Stimulated activated memory B cell treated with anti-CD40 and anti-IgM and Interleukin-4, amounts not matched to agents 10 μg/mL and 1 μg/mL and 100 μg/mL, for 72 hours (primary cell): ENCODE measurements around the gene ROBO1.
A peak's percentile ranks its signal among the peaks of the same experiment; 100 is the strongest.

ENCODE experiments used
- ATAC-seq: fragments of 150-1000 bp; cut with Tn5 transposase; 2 replicates; pipeline ENCODE4 v1.10.0; 2021
- H3K27ac Mint-ChIP-seq: one replicate; pipeline ENCODE4 v1.8.0; 2022; ENCODE audit warnings: mild to moderate bottlenecking, mixed read lengths
- H3K27me3 Mint-ChIP-seq: one replicate; pipeline ENCODE4 v1.8.0; 2022; ENCODE audit warnings: mixed read lengths
- H3K36me3 Mint-ChIP-seq: one replicate; pipeline ENCODE4 v1.8.0; 2022; ENCODE audit warnings: mixed read lengths
- H3K4me1 Mint-ChIP-seq: one replicate; pipeline ENCODE4 v1.8.0; 2022; ENCODE audit warnings: mixed read lengths
- H3K4me3 Mint-ChIP-seq: one replicate; pipeline ENCODE4 v1.8.0; 2022; ENCODE audit warnings: mild to moderate bottlenecking, moderate library complexity, mixed read lengths
- H3K9me3 Mint-ChIP-seq: one replicate; pipeline ENCODE4 v1.8.0; 2022; ENCODE audit warnings: mixed read lengths

The ROBO1 gene

GRCh38 chr3:78831446-78831972, 936.3 kb downstream of the ROBO1 start:
- no peak for ATAC-seq
- Mint-ChIP-seq H3K9me3 (peaks cover 3% of the 10 kb centered on the region), H3K36me3 (no peaks in the 10 kb centered on the region), H3K27ac (no peak overlapping the region), H3K27me3 (no peaks in the 10 kb centered on the region), H3K4me3 (no peak overlapping the region), H3K4me1 (no peaks in the 10 kb centered on the region)

- Mint-ChIP-seq H3K36me3 (no peaks in the 10 kb centered on the region), H3K9me3 (peaks cover 5% of the 10 kb centered on the region), H3K27me3 (no peaks in the 10 kb centered on the region), H3K4me3 (no peak overlapping the region), H3K4me1 (no peaks in the 10 kb centered on the region), H3K27ac (no peak overlapping the region)
- ATAC-seq: no peak
Observed at GRCh38 chr3:78830470-78830869, 937.3 kb downstream of the ROBO1 start.

GRCh38 chr3:78827618-78828017, 940.2 kb downstream of the ROBO1 start:
- no peak for ATAC-seq
- no peak overlapping the region for H3K4me3 Mint-ChIP-seq
- H3K4me1 Mint-ChIP-seq: no peaks in the 10 kb centered on the region
- peaks cover 7% of the 10 kb centered on the region for H3K9me3 Mint-ChIP-seq
- H3K27me3 Mint-ChIP-seq: no peaks in the 10 kb centered on the region
- no peaks in the 10 kb centered on the region for H3K36me3 Mint-ChIP-seq
- H3K27ac Mint-ChIP-seq: no peak overlapping the region

- Mint-ChIP-seq H3K36me3 (no peaks in the 10 kb centered on the region), H3K27me3 (no peaks in the 10 kb centered on the region), H3K4me3 (no peak overlapping the region), H3K4me1 (no peaks in the 10 kb centered on the region), H3K9me3 (peaks cover 7% of the 10 kb centered on the region), H3K27ac (no peak overlapping the region)
- no peak for ATAC-seq
Observed at GRCh38 chr3:78825858-78826215, 942.0 kb downstream of the ROBO1 start.

- no peak for ATAC-seq
- Mint-ChIP-seq H3K4me1 (no peaks in the 10 kb centered on the region), H3K36me3 (no peaks in the 10 kb centered on the region), H3K4me3 (no peak overlapping the region), H3K27ac (no peak overlapping the region), H3K27me3 (no peaks in the 10 kb centered on the region), H3K9me3 (peaks cover 6% of the 10 kb centered on the region)
Observed at GRCh38 chr3:78825118-78825857, 942.5 kb downstream of the ROBO1 start.

- Mint-ChIP-seq H3K27ac (no peak overlapping the region), H3K4me3 (no peak overlapping the region), H3K27me3 (no peaks in the 10 kb centered on the region), H3K36me3 (no peaks in the 10 kb centered on the region), H3K4me1 (no peaks in the 10 kb centered on the region), H3K9me3 (peaks cover 4% of the 10 kb centered on the region)
- no peak for ATAC-seq
Observed at GRCh38 chr3:78823859-78824258, 943.9 kb downstream of the ROBO1 start.

- H3K27ac Mint-ChIP-seq: no peak overlapping the region
- no peaks in the 10 kb centered on the region for H3K36me3 Mint-ChIP-seq
- no peak for ATAC-seq
- no peaks in the 10 kb centered on the region for H3K4me1 Mint-ChIP-seq
- H3K4me3 Mint-ChIP-seq: no peak overlapping the region
- H3K9me3 Mint-ChIP-seq: peaks cover 4% of the 10 kb centered on the region
- no peaks in the 10 kb centered on the region for H3K27me3 Mint-ChIP-seq
Observed at GRCh38 chr3:78823434-78823833, 944.4 kb downstream of the ROBO1 start.

GRCh38 chr3:78822726-78823125, 945.1 kb downstream of the ROBO1 start:
- Mint-ChIP-seq H3K27me3 (no peaks in the 10 kb centered on the region), H3K27ac (no peak overlapping the region), H3K4me1 (no peaks in the 10 kb centered on the region), H3K9me3 (peaks cover 4% of the 10 kb centered on the region), H3K36me3 (no peaks in the 10 kb centered on the region), H3K4me3 (no peak overlapping the region)
- ATAC-seq: no peak

- no peak for ATAC-seq
- peaks cover 5% of the 10 kb centered on the region for H3K9me3 Mint-ChIP-seq
- no peaks in the 10 kb centered on the region for H3K36me3 Mint-ChIP-seq
Observed at GRCh38 chr3:78820542-78820941, 947.3 kb downstream of the ROBO1 start.

GRCh38 chr3:78818161-78818985, 949.4 kb downstream of the ROBO1 start:
- H3K4me3 Mint-ChIP-seq: no peak overlapping the region

More at GRCh38 chr3:78820542-78820941, 947.3 kb downstream of the ROBO1 start:
- H3K27ac Mint-ChIP-seq: no peak overlapping the region
- H3K4me1 Mint-ChIP-seq: no peaks in the 10 kb centered on the region
- H3K27me3 Mint-ChIP-seq: no peaks in the 10 kb centered on the region
- no peak overlapping the region for H3K4me3 Mint-ChIP-seq

GRCh38 chr3:78814893-78815562, 952.8 kb downstream of the ROBO1 start:
- Mint-ChIP-seq H3K9me3 (peaks cover 2% of the 10 kb centered on the region), H3K27me3 (no peaks in the 10 kb centered on the region), H3K36me3 (no peaks in the 10 kb centered on the region), H3K27ac (no peak overlapping the region), H3K4me3 (no peak overlapping the region), H3K4me1 (no peaks in the 10 kb centered on the region)
- no peak for ATAC-seq

More at GRCh38 chr3:78818161-78818985, 949.4 kb downstream of the ROBO1 start:
- Mint-ChIP-seq H3K36me3 (no peaks in the 10 kb centered on the region), H3K9me3 (peaks cover 2% of the 10 kb centered on the region), H3K4me1 (no peaks in the 10 kb centered on the region), H3K27me3 (no peaks in the 10 kb centered on the region), H3K27ac (no peak overlapping the region)
- ATAC-seq: peak; percentile 41

- no peak overlapping the region for H3K4me3 Mint-ChIP-seq
Observed at GRCh38 chr3:78812166-78812565, 955.6 kb downstream of the ROBO1 start.

GRCh38 chr3:78809966-78810365, 957.8 kb downstream of the ROBO1 start:
- Mint-ChIP-seq H3K27me3 (no peaks in the 10 kb centered on the region), H3K4me3 (no peak overlapping the region), H3K4me1 (no peaks in the 10 kb centered on the region), H3K36me3 (no peaks in the 10 kb centered on the region), H3K27ac (no peak overlapping the region), H3K9me3 (no peaks in the 10 kb centered on the region)
- no peak for ATAC-seq

More at GRCh38 chr3:78812166-78812565, 955.6 kb downstream of the ROBO1 start:
- Mint-ChIP-seq H3K27me3 (no peaks in the 10 kb centered on the region), H3K4me1 (no peaks in the 10 kb centered on the region), H3K27ac (no peak overlapping the region), H3K36me3 (no peaks in the 10 kb centered on the region), H3K9me3 (peaks cover 2% of the 10 kb centered on the region)
- no peak for ATAC-seq

- Mint-ChIP-seq H3K4me3 (no peak overlapping the region), H3K4me1 (no peaks in the 10 kb centered on the region), H3K27ac (no peak overlapping the region), H3K36me3 (no peaks in the 10 kb centered on the region), H3K9me3 (peaks cover 3% of the 10 kb centered on the region), H3K27me3 (no peaks in the 10 kb centered on the region)
- no peak for ATAC-seq
Observed at GRCh38 chr3:78804251-78805037, 963.4 kb downstream of the ROBO1 start.

GRCh38 chr3:78802562-78802930, 965.3 kb downstream of the ROBO1 start:
- Mint-ChIP-seq H3K9me3 (peaks cover 3% of the 10 kb centered on the region), H3K36me3 (no peaks in the 10 kb centered on the region), H3K27ac (no peak overlapping the region), H3K4me1 (no peaks in the 10 kb centered on the region), H3K27me3 (no peaks in the 10 kb centered on the region), H3K4me3 (no peak overlapping the region)
- no peak for ATAC-seq
